Measurements from ENCODE around the gene MAPK12. TPM values are rescaled to one million over a fixed set of nuclear protein-coding genes. Genes with fewer than 3 reads are reported as not detected.

Gene MAPK12
- total RNA-seq, 1 donor from 2014 or later = 46.6 TPM

GRCh38 chr22:50287731-50288130, 26.2 kb upstream of the MAPK12 start:
- no peak overlapping the region for H3K27ac Mint-ChIP-seq (ENCODE audit: unreplicated experiment)
- DNase-seq (ENCODE audit: low spot score) = no peak
- H3K4me1 Mint-ChIP-seq (ENCODE audit: low read depth) = peaks cover 13% of the 10 kb centered on the region
- no peaks in the 10 kb centered on the region for H3K9me3 Mint-ChIP-seq (ENCODE audit: low read depth)
- peaks cover 8% of the 10 kb centered on the region for H3K36me3 Mint-ChIP-seq (ENCODE audit: low read depth)
- H3K4me3 Mint-ChIP-seq (ENCODE audit: unreplicated experiment) = no peak overlapping the region
- H3K27me3 Mint-ChIP-seq (ENCODE audit: low read depth) = no peaks in the 10 kb centered on the region
- TF ChIP-seq CTCF (IDR thresholded peaks at IDR 0.05) = no peak

- no peaks in the 10 kb centered on the region for H3K27me3 Mint-ChIP-seq (ENCODE audit: low read depth)
- TF ChIP-seq CTCF (IDR thresholded peaks at IDR 0.05) = no peak
- no peak overlapping the region for H3K4me3 Mint-ChIP-seq (ENCODE audit: unreplicated experiment)
- no peak overlapping the region for H3K27ac Mint-ChIP-seq (ENCODE audit: unreplicated experiment)
- H3K36me3 Mint-ChIP-seq (ENCODE audit: low read depth) = peaks cover 10% of the 10 kb centered on the region
- no peak for DNase-seq (ENCODE audit: low spot score)
- peaks cover 7% of the 10 kb centered on the region for H3K4me1 Mint-ChIP-seq (ENCODE audit: low read depth)
- H3K9me3 Mint-ChIP-seq (ENCODE audit: low read depth) = no peaks in the 10 kb centered on the region
These were observed 25.3 kb upstream of the MAPK12 start for GRCh38 chr22:50286701-50287318.

- Mint-ChIP-seq H3K9me3 (ENCODE audit: low read depth) (no peaks in the 10 kb centered on the region), H3K36me3 (ENCODE audit: low read depth) (peaks cover 10% of the 10 kb centered on the region), H3K27me3 (ENCODE audit: low read depth) (no peaks in the 10 kb centered on the region), H3K27ac (ENCODE audit: unreplicated experiment) (no peak overlapping the region), H3K4me3 (ENCODE audit: unreplicated experiment) (no peak overlapping the region), H3K4me1 (ENCODE audit: low read depth) (peaks cover 6% of the 10 kb centered on the region)
- no peak for TF ChIP-seq CTCF (IDR thresholded peaks at IDR 0.05)
- DNase-seq (ENCODE audit: low spot score) = no peak
These were observed 24.8 kb upstream of the MAPK12 start for GRCh38 chr22:50286275-50286674.

- no peak overlapping the region for H3K27ac Mint-ChIP-seq (ENCODE audit: unreplicated experiment)
- no peak overlapping the region for H3K4me3 Mint-ChIP-seq (ENCODE audit: unreplicated experiment)
- H3K27me3 Mint-ChIP-seq (ENCODE audit: low read depth) = no peaks in the 10 kb centered on the region
- H3K4me1 Mint-ChIP-seq (ENCODE audit: low read depth) = peaks cover 6% of the 10 kb centered on the region
- peaks cover 10% of the 10 kb centered on the region for H3K36me3 Mint-ChIP-seq (ENCODE audit: low read depth)
- no peak for TF ChIP-seq CTCF (IDR thresholded peaks at IDR 0.05)
- H3K9me3 Mint-ChIP-seq (ENCODE audit: low read depth) = no peaks in the 10 kb centered on the region
- DNase-seq (ENCODE audit: low spot score) = no peak
These were observed 24.2 kb upstream of the MAPK12 start for GRCh38 chr22:50285568-50286229.

GRCh38 chr22:50284479-50284878, 23.0 kb upstream of the MAPK12 start:
- H3K4me1 Mint-ChIP-seq (ENCODE audit: low read depth) = peaks cover 6% of the 10 kb centered on the region

More at GRCh38 chr22:50284479-50284878, 23.0 kb upstream of the MAPK12 start:
- peaks cover 12% of the 10 kb centered on the region for H3K36me3 Mint-ChIP-seq (ENCODE audit: low read depth)
- peak overlapping the region; percentile 45 for H3K27ac Mint-ChIP-seq (ENCODE audit: unreplicated experiment)
- DNase-seq (ENCODE audit: low spot score) = no peak
- TF ChIP-seq CTCF (IDR thresholded peaks at IDR 0.05) = no peak
- no peak overlapping the region for H3K4me3 Mint-ChIP-seq (ENCODE audit: unreplicated experiment)
- no peaks in the 10 kb centered on the region for H3K9me3 Mint-ChIP-seq (ENCODE audit: low read depth)
- H3K27me3 Mint-ChIP-seq (ENCODE audit: low read depth) = no peaks in the 10 kb centered on the region

Measured in chondrocyte (in vitro differentiated cells).